Left kidney (tissue), 2 donors: ENCODE data around the gene MTHFD1L. TPM values are rescaled to one million over a fixed set of nuclear protein-coding genes. Genes with fewer than 3 reads are reported as not detected.
"Not testable (repeated sequence)": the region's sequence is repeated elsewhere in the genome, so short reads cannot be mapped to it uniquely, and the experiment has no call there.

Experiments used
- DNase-seq: peaks from one replicate; pipeline ENCODE4 v3.0.0-alpha.2; 2013
- polyA plus RNA-seq: library from polyadenylated mRNA; unstranded; fragments of 120-200 nt; gene quantifications from one replicate; pipeline ENCODE4 v1.2.1, GENCODE V29; 2013; ENCODE audit not compliant: insufficient read length

The MTHFD1L gene
- polyA plus RNA-seq, 1 donor, result 15.2 TPM

- DNase-seq, result no peak
Measured at GRCh38 chr6:151095538-151096254, 230.2 kb downstream of the MTHFD1L start.

- DNase-seq, result no peak
Measured at GRCh38 chr6:151096255-151096612, 230.7 kb downstream of the MTHFD1L start.

GRCh38 chr6:151096691-151097606 lies 231.4 kb downstream of the MTHFD1L start:
- no peak for DNase-seq

- DNase-seq, result no peak
Measured at GRCh38 chr6:151098166-151098565, 232.7 kb downstream of the MTHFD1L start.

GRCh38 chr6:151100326-151100725 lies 234.8 kb downstream of the MTHFD1L start:
- no peak for DNase-seq

- no peak for DNase-seq
Measured at GRCh38 chr6:151101161-151101815, 235.8 kb downstream of the MTHFD1L start.

- no peak for DNase-seq
Measured at GRCh38 chr6:151101816-151102694, 236.6 kb downstream of the MTHFD1L start.

- DNase-seq, result no peak
Measured at GRCh38 chr6:151103266-151103665, 237.8 kb downstream of the MTHFD1L start.

- DNase-seq, result no peak
Measured at GRCh38 chr6:151107897-151108427, 242.5 kb downstream of the MTHFD1L start.

- no peak for DNase-seq
Measured at GRCh38 chr6:151108548-151108947, 243.0 kb downstream of the MTHFD1L start.

- DNase-seq, result no peak
Measured at GRCh38 chr6:151109361-151109760, 243.9 kb downstream of the MTHFD1L start.

GRCh38 chr6:151109869-151110575 lies 244.5 kb downstream of the MTHFD1L start:
- DNase-seq, result no peak

- no peak for DNase-seq
Measured at GRCh38 chr6:151110576-151110905, 245.0 kb downstream of the MTHFD1L start.

- DNase-seq, result no peak
Measured at GRCh38 chr6:151111670-151112069, 246.2 kb downstream of the MTHFD1L start.

GRCh38 chr6:151112130-151112529 lies 246.6 kb downstream of the MTHFD1L start:
- DNase-seq, result no peak

GRCh38 chr6:151112884-151113283 lies 247.4 kb downstream of the MTHFD1L start:
- not testable (repeated sequence) for DNase-seq

GRCh38 chr6:151113641-151114040 lies 248.1 kb downstream of the MTHFD1L start:
- DNase-seq, result no peak

GRCh38 chr6:151118461-151119123 lies 253.1 kb downstream of the MTHFD1L start:
- no peak for DNase-seq

GRCh38 chr6:151119823-151120524 lies 254.5 kb downstream of the MTHFD1L start:
- no peak for DNase-seq

- no peak for DNase-seq
Measured at GRCh38 chr6:151121900-151122299, 256.4 kb downstream of the MTHFD1L start.
